GM12878 (cell line): ENCODE results near the gene MB21D2. TPM values are rescaled to one million over a fixed set of nuclear protein-coding genes. Genes with fewer than 3 reads are reported as not detected.

Experiments used
- ATAC-seq: fragments of 200-7000 bp; cut with Tn5 transposase; 3 replicates; pipeline ENCODE4 v1.9.1; 2020; ENCODE audit warnings: mild to moderate bottlenecking, moderate library complexity
- BruUV-seq: library from RNA; stranded (reverse); fragments of 400-500 nt; replicated peaks from 2 replicates; lab custom pipeline; 2021; lab: Mats Ljungman, UMichigan
- CTCF ChIA-PET: fragments of 300-600 bp; sonication (Branson Sonifier 250); formaldehyde crosslinking; extraction: SDS; loops from one replicate; lab custom pipeline; 2021; ENCODE audit warnings: inconsistent platforms; lab: Yijun Ruan, JAX
- POLR2A ChIA-PET: fragments of 350-600 bp; formaldehyde crosslinking; extraction: SDS; loops from one replicate; lab custom pipeline; 2021; ENCODE audit warnings: inconsistent platforms; lab: Charles Lee
- RAD21 ChIA-PET: fragments of 300-600 bp; sonication (Branson Sonifier 250); formaldehyde crosslinking; loops from one replicate; lab custom pipeline; 2023; ENCODE audit warnings: antibody characterized with exemption; ENCODE audit not compliant: unreplicated experiment; lab: Charles Lee
- SMC1A ChIA-PET: fragments of 300-600 bp; sonication (Branson Sonifier 250); formaldehyde crosslinking; loops from one replicate; lab custom pipeline; 2023; ENCODE audit not compliant: unreplicated experiment, uncharacterized antibody; lab: Charles Lee
- DNase-seq: peaks from one replicate; pipeline ENCODE4 v3.0.0-alpha.2; 2011; ENCODE audit warnings: low read depth, low spot score
- FAIRE-seq: peaks from 3 replicates; lab custom pipeline; 2011; peaks lifted over from hg19 to GRCh38; lab: Jason Lieb, UNC
- H2AFZ ChIP-seq: 2 replicates; pipeline ENCODE4 v1.6.0; 2011; ENCODE audit warnings: low read depth, low read length, control low read depth; ENCODE audit not compliant: control insufficient read depth
- H3K27ac ChIP-seq: 2 replicates; pipeline ENCODE4 v1.5.1; 2011; ENCODE audit warnings: control low read depth; ENCODE audit not compliant: control insufficient read depth, insufficient read depth
- H3K27me3 ChIP-seq, 2 experiments: replicated peaks in 1 of 2; 2 replicates each; pipeline versions ENCODE4 v1.6.0 to v1.6.1; 2011; ENCODE audit warnings: low read length in 1 of 2; ENCODE audit not compliant: control insufficient read depth in 2 of 2, insufficient read depth in 2 of 2
- H3K36me3 ChIP-seq, 2 experiments: 2 replicates each; pipeline ENCODE4 v1.5.1; 2011; ENCODE audit warnings: low read length in 1 of 2; ENCODE audit not compliant: control insufficient read depth in 2 of 2, insufficient read depth in 2 of 2
- H3K4me1 ChIP-seq: 2 replicates; pipeline ENCODE4 v1.6.1; 2011; ENCODE audit warnings: mild to moderate bottlenecking, low read length, moderate library complexity, mixed read lengths; ENCODE audit not compliant: control insufficient read depth, insufficient read depth
- H3K4me2 ChIP-seq: 2 replicates; pipeline ENCODE4 v1.6.0; 2011; ENCODE audit warnings: control low read depth; ENCODE audit not compliant: control insufficient read depth, insufficient read depth
- H3K4me3 ChIP-seq: fragments of 200-600 bp; sonication (generic); 2 replicates; pipeline ENCODE4 v1.5.1; 2016
- H3K79me2 ChIP-seq: 2 replicates; pipeline ENCODE4 v1.6.0; 2011; ENCODE audit warnings: low read length; ENCODE audit not compliant: control insufficient read depth, insufficient read depth
- H3K9ac ChIP-seq: 2 replicates; pipeline ENCODE4 v1.8.0; 2011; ENCODE audit warnings: low read length, control low read depth, mixed read lengths; ENCODE audit not compliant: control insufficient read depth, insufficient read depth
- H3K9me3 ChIP-seq: replicated peaks from 3 replicates; pipeline ENCODE4 v1.5.1; 2011; ENCODE audit warnings: mild to moderate bottlenecking, low read length; ENCODE audit not compliant: control insufficient read depth, insufficient read depth
- H4K20me1 ChIP-seq: 2 replicates; pipeline ENCODE4 v1.6.0; 2011; ENCODE audit not compliant: control insufficient read depth, insufficient read depth
- BCL3 ChIP-seq: IDR thresholded peaks from 2 replicates; pipeline ENCODE4 v1.6.1; 2011; ENCODE audit warnings: borderline replicate concordance, low read depth, mild to moderate bottlenecking, moderate library complexity, low read length; ENCODE audit not compliant: insufficient read depth, poor library complexity, severe bottlenecking
- ETV6 ChIP-seq, 2 experiments: fragments of 450-650 bp in 1 of 2; IDR thresholded peaks in 1 of 2; conservative IDR thresholded peaks in 1 of 2; 2 replicates each; pipeline ENCODE4 v1.6.1; 2014; ENCODE audit warnings: antibody characterized with exemption in 1 of 2, borderline replicate concordance in 1 of 2, low read depth in 1 of 2, mild to moderate bottlenecking in 1 of 2, moderate library complexity in 1 of 2
- MYB ChIP-seq: fragments of 150-350 bp; IDR thresholded peaks from 2 replicates; pipeline ENCODE4 v1.6.1; 2014; ENCODE audit warnings: mild to moderate bottlenecking, low read depth, low read length, borderline replicate concordance
- REST ChIP-seq: IDR thresholded peaks from 2 replicates; pipeline ENCODE4 v1.6.1; 2012; ENCODE audit warnings: mild to moderate bottlenecking, low read depth, low read length
- SPI1 ChIP-seq: IDR thresholded peaks from 2 replicates; pipeline ENCODE4 v1.6.1; 2011; ENCODE audit warnings: low read depth, mild to moderate bottlenecking, low read length, moderate library complexity, borderline replicate concordance; ENCODE audit not compliant: insufficient read depth
- ZBTB40 ChIP-seq: fragments of 450-650 bp; IDR thresholded peaks from 2 replicates; pipeline ENCODE4 v1.6.1; 2016; ENCODE audit warnings: mild to moderate bottlenecking, moderate library complexity, borderline replicate concordance
- WGBS: methylation state at CpG from one replicate; pipeline ENCODE4 v1.1.6; 2016; ENCODE audit warnings: low lambda C conversion rate; ENCODE audit not compliant: insufficient replicate concordance, insufficient coverage; ENCODE audit errors: missing lambda C conversion rate; 5-methylcytosine and 5-hydroxymethylcytosine counted together
- in situ Hi-C: fragments of 300-500 bp; cut with MboI; formaldehyde crosslinking; loops from 9 replicates; pipeline ENCODE4 v1.14.3; 2018; ENCODE audit warnings: mixed read lengths
- intact Hi-C: fragments of 100-400 bp; cut with micrococcal nuclease; formaldehyde crosslinking; loops from one replicate; pipeline ENCODE4 v1.14.2; 2022; ENCODE audit not compliant: unreplicated experiment
- polyA plus RNA-seq, 11 experiments: library from polyadenylated mRNA; depleted of rRNA in 4 of 11; unstranded in 6 of 11; stranded (reverse) in 5 of 11; fragments of >200 nt; fragmentation: Nextera tagmentation in 4 of 11; fragmentation: Illumina TruSeq in 1 of 11; extraction: Ambion mirVana in 4 of 11; extraction: Trizol in 1 of 11; gene quantifications; 1 replicate in 1 of 11; 2 replicates in 10 of 11; pipeline versions ENCODE4 v1.2.1 to v1.2.3, GENCODE V29; 2011 to 2016; ENCODE audit warnings: inconsistent platforms in 2 of 11, missing spikeins in 2 of 11, low read depth in 1 of 11
- total RNA-seq, 4 experiments: library from RNA; depleted of rRNA in 3 of 4; stranded (reverse); fragments of >200 nt in 3 of 4; fragmentation: Illumina TruSeq in 1 of 4; extraction: Trizol in 1 of 4; gene quantifications; 2 replicates each; pipeline versions ENCODE4 v1.2.1 to v1.2.3, GENCODE V29; 2013 to 2021

The MB21D2 gene
- total and polyA plus RNA-seq, 10 of the 15 experiments (the other 5 are each of a cell fraction or from before 2014, with no cell fraction given) = 7.9 to 21.2 (median 15.3) TPM

GRCh38 chr3:192747145-192747544 lies 170.5 kb downstream of the MB21D2 start:
- RAD21 ChIA-PET = no interaction called here
- POLR2A ChIA-PET = no interaction called here
- H2AFZ ChIP-seq = no peak overlapping the region
- H3K4me3 ChIP-seq = no peak overlapping the region
- DNase-seq = no peak
- H3K27me3 ChIP-seq = no peaks in the 10 kb centered on the region
- H4K20me1 ChIP-seq = no peaks in the 10 kb centered on the region
- in situ Hi-C loops = no loop called here
- no peaks in the 10 kb centered on the region for H3K79me2 ChIP-seq
- no peaks in the 10 kb centered on the region for H3K36me3 ChIP-seq
- H3K4me2 ChIP-seq = no peak overlapping the region
- FAIRE-seq = no peak
- no peak for ATAC-seq
- no peaks in the 10 kb centered on the region for H3K4me1 ChIP-seq
- H3K9me3 ChIP-seq = no peaks in the 10 kb centered on the region
- BruUV-seq = no TSS peak
- intact Hi-C loops = no loop called here
- WGBS = 0% methylated on average over 1 of the region's 1 CpG
- no peak for TF ChIP-seq MYB
- no peak for TF ChIP-seq ZBTB40
- no peak for TF ChIP-seq BCL3
- no peak for TF ChIP-seq SPI1
- TF ChIP-seq ETV6 (conservative IDR thresholded peaks at IDR 0.05 in 1 of 2, IDR thresholded peaks at IDR 0.05 in 1 of 2; ENCODE audit: borderline replicate concordance in 1 of 2, low read depth in 1 of 2) = no peak
- no peak for TF ChIP-seq REST
- CTCF ChIA-PET = no interaction called here
- SMC1A ChIA-PET = interaction anchor here (0.7 kb wide), 1 partner anchor 337 kb away, joined by 3 read pairs; no protein-coding TSS in a partner anchor
- no peak overlapping the region for H3K27ac ChIP-seq
- H3K9ac ChIP-seq = no peak overlapping the region
